Measurements from ENCODE around the gene ZNF143. TPM values are rescaled to one million over a fixed set of nuclear protein-coding genes. Genes with fewer than 3 reads are reported as not detected.

The ZNF143 gene
- total and polyA plus RNA-seq, 2 of the 13 experiments (the other 11 are each of a cell fraction or from before 2014, with no cell fraction given): 22.4 to 35.6 TPM

DNA sequence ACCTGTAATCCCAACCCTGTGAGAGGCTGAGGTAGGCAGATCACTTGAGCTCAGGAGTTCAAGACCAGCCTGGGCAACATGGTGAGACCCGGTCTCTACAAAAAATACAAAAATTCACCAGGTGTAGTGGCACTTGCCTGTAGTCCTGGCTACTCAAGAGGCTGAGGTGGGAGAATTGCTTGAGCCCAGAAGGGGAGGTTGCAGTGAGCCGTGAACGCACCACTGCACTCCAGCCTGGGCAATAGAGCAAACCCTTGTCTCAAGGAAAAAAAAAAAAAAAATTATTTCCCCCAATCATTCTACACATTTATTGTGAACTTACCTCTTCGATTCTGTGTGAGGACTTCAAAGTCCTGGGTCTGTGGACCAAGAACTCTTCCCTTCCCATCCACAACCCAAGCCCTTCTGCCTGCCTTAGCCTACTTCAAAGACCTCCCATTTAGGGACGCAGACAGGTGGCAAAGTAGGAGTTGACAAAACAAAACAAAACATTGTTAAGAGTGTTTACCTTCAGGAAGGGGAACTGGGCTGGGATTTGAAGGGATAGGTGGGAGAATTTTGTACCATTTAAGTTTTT lies 108.9 kb downstream of the ZNF143 start (continued):
- TF ChIP-seq, protein P1, sequence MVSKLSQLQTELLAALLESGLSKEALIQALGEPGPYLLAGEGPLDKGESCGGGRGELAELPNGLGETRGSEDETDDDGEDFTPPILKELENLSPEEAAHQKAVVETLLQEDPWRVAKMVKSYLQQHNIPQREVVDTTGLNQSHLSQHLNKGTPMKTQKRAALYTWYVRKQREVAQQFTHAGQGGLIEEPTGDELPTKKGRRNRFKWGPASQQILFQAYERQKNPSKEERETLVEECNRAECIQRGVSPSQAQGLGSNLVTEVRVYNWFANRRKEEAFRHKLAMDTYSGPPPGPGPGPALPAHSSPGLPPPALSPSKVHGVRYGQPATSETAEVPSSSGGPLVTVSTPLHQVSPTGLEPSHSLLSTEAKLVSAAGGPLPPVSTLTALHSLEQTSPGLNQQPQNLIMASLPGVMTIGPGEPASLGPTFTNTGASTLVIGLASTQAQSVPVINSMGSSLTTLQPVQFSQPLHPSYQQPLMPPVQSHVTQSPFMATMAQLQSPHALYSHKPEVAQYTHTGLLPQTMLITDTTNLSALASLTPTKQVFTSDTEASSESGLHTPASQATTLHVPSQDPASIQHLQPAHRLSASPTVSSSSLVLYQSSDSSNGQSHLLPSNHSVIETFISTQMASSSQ (IDR thresholded peaks at IDR 0.05; ENCODE audit: low read depth): no peak
- TF ChIP-seq, protein P1 (CRISPR knock-in tag; IDR thresholded peaks at IDR 0.05; ENCODE audit: borderline replicate concordance): no peak
- no peak for TF ChIP-seq ONECUT2 (CRISPR knock-in tag; IDR thresholded peaks at IDR 0.05)
- no peak for TF ChIP-seq PRPF4 (IDR thresholded peaks at IDR 0.05; ENCODE audit: low read depth, low read length, poor library complexity, severe bottlenecking)
- TF ChIP-seq, protein P2, sequence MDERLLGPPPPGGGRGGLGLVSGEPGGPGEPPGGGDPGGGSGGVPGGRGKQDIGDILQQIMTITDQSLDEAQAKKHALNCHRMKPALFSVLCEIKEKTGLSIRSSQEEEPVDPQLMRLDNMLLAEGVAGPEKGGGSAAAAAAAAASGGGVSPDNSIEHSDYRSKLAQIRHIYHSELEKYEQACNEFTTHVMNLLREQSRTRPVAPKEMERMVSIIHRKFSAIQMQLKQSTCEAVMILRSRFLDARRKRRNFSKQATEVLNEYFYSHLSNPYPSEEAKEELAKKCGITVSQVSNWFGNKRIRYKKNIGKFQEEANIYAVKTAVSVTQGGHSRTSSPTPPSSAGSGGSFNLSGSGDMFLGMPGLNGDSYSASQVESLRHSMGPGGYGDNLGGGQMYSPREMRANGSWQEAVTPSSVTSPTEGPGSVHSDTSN (CRISPR knock-in tag; IDR thresholded peaks at IDR 0.05): no peak
- 0 out of 2 replicates have a peak, but pooled peaks have one; percentile 2 for TF ChIP-seq IRX3 (CRISPR knock-in tag; IDR thresholded peaks at IDR 0.05; ENCODE audit: borderline replicate concordance, low read depth)
- no peak for TF ChIP-seq ZNF124 (CRISPR knock-in tag; IDR thresholded peaks at IDR 0.05)
- TF ChIP-seq ADNP (CRISPR knock-in tag; IDR thresholded peaks at IDR 0.05): no peak
- no peak for TF ChIP-seq ZNF143 (CRISPR knock-in tag; IDR thresholded peaks at IDR 0.05)
- peak; percentile 13; the same call in 1 of the 2 replicates for TF ChIP-seq TAF1 (CRISPR knock-in tag; IDR thresholded peaks at IDR 0.05)
- TF ChIP-seq RBM39 (IDR thresholded peaks at IDR 0.05; ENCODE audit: low read depth, low read length, poor library complexity, severe bottlenecking): no peak
- TF ChIP-seq ATF7 (IDR thresholded peaks at IDR 0.05): 0 out of 2 replicates have a peak, but pooled peaks have one; percentile 1
- TF ChIP-seq ATF7 (CRISPR knock-in tag; IDR thresholded peaks at IDR 0.05): no peak
- TF ChIP-seq, protein P3, sequence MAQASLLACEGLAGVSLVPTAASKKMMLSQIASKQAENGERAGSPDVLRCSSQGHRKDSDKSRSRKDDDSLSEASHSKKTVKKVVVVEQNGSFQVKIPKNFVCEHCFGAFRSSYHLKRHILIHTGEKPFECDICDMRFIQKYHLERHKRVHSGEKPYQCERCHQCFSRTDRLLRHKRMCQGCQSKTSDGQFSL (CRISPR knock-in tag; IDR thresholded peaks at IDR 0.05): no peak
- TF ChIP-seq ZNF746 (CRISPR knock-in tag; IDR thresholded peaks at IDR 0.05): 0 out of 2 replicates have a peak, but pooled peaks have one; percentile 9
- TF ChIP-seq, protein P4, sequence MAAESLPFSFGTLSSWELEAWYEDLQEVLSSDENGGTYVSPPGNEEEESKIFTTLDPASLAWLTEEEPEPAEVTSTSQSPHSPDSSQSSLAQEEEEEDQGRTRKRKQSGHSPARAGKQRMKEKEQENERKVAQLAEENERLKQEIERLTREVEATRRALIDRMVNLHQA (CRISPR knock-in tag; IDR thresholded peaks at IDR 0.05): no peak
- TF ChIP-seq, protein P5, sequence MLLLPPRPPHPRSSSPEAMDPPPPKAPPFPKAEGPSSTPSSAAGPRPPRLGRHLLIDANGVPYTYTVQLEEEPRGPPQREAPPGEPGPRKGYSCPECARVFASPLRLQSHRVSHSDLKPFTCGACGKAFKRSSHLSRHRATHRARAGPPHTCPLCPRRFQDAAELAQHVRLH (CRISPR knock-in tag; IDR thresholded peaks at IDR 0.05; ENCODE audit: borderline replicate concordance, low read depth): 0 out of 2 replicates have a peak, but pooled peaks have one; percentile 32
- TF ChIP-seq, protein P6, sequence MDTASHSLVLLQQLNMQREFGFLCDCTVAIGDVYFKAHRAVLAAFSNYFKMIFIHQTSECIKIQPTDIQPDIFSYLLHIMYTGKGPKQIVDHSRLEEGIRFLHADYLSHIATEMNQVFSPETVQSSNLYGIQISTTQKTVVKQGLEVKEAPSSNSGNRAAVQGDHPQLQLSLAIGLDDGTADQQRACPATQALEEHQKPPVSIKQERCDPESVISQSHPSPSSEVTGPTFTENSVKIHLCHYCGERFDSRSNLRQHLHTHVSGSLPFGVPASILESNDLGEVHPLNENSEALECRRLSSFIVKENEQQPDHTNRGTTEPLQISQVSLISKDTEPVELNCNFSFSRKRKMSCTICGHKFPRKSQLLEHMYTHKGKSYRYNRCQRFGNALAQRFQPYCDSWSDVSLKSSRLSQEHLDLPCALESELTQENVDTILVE (CRISPR knock-in tag; IDR thresholded peaks at IDR 0.05): peak; percentile 9; the same call in 1 of the 2 replicates
- no peak for TF ChIP-seq ATRX (CRISPR knock-in tag; IDR thresholded peaks at IDR 0.05; ENCODE audit: borderline replicate concordance)
- no peak for TF ChIP-seq ZNF468 (CRISPR knock-in tag; IDR thresholded peaks at IDR 0.05)
- TF ChIP-seq FOXP1 (IDR thresholded peaks at IDR 0.05): no peak
- TF ChIP-seq FOXP1 (CRISPR knock-in tag; IDR thresholded peaks at IDR 0.05): peak; percentile 26; the same call in 1 of the 2 replicates
- 0 out of 2 replicates have a peak, but pooled peaks have one; percentile 7 for TF ChIP-seq RBFOX2 (IDR thresholded peaks at IDR 0.05; ENCODE audit: low read depth, low read length)
